H9 (cell line): ENCODE results near the gene SIT1. TPM values are rescaled to one million over a fixed set of nuclear protein-coding genes. Genes with fewer than 3 reads are reported as not detected.

Experiments used
- DNase-seq: peaks from one replicate; pipeline ENCODE4 v3.0.0-alpha.2; 2017
- H2AFZ ChIP-seq: one replicate; pipeline ENCODE4 v1.6.1; 2013; ENCODE audit warnings: mild to moderate bottlenecking, low read length, control low read depth, moderate library complexity
- H2AK5ac ChIP-seq: 2 replicates; pipeline ENCODE4 v1.6.1; 2013; ENCODE audit warnings: low read length, control low read depth, mixed read lengths; ENCODE audit not compliant: insufficient read length
- H2BK120ac ChIP-seq: one replicate; pipeline ENCODE4 v1.6.1; 2013; ENCODE audit warnings: low read depth, mild to moderate bottlenecking, low read length, control low read depth, inconsistent platforms; ENCODE audit not compliant: poor library complexity, severe bottlenecking
- H2BK12ac ChIP-seq: 2 replicates; pipeline ENCODE4 v1.6.1; 2013; ENCODE audit warnings: low read length, control low read depth, mixed read lengths, low read depth; ENCODE audit not compliant: insufficient read length
- H2BK15ac ChIP-seq: 2 replicates; pipeline ENCODE4 v1.6.1; 2013; ENCODE audit warnings: low read depth, low read length, control low read depth
- H2BK20ac ChIP-seq: one replicate; pipeline ENCODE4 v1.6.1; 2013; ENCODE audit warnings: low read depth, mild to moderate bottlenecking, low read length, control low read depth, inconsistent platforms; ENCODE audit not compliant: poor library complexity, severe bottlenecking
- H2BK5ac ChIP-seq: 2 replicates; pipeline ENCODE4 v1.6.1; 2013; ENCODE audit warnings: low read length, control low read depth, mixed read lengths; ENCODE audit not compliant: insufficient read length
- H3K14ac ChIP-seq: 2 replicates; pipeline ENCODE4 v1.6.1; 2013; ENCODE audit warnings: low read length, control low read depth; ENCODE audit not compliant: insufficient read depth
- H3K18ac ChIP-seq: 2 replicates; pipeline ENCODE4 v1.6.1; 2013; ENCODE audit warnings: low read depth, mild to moderate bottlenecking, mixed read lengths, low read length, control low read depth; ENCODE audit not compliant: insufficient read length
- H3K23ac ChIP-seq: 2 replicates; pipeline ENCODE4 v1.6.1; 2013; ENCODE audit warnings: low read length, control low read depth, mixed read lengths, low read depth; ENCODE audit not compliant: insufficient read length
- H3K23me2 ChIP-seq: 2 replicates; pipeline ENCODE4 v1.6.1; 2013; ENCODE audit warnings: low read depth, mild to moderate bottlenecking, mixed read lengths, low read length, control low read depth; ENCODE audit not compliant: insufficient read length, poor library complexity, severe bottlenecking
- H3K27ac ChIP-seq: 2 replicates; pipeline ENCODE4 v1.5.1; 2013; ENCODE audit warnings: low read length, control low read depth, mixed read lengths, low read depth; ENCODE audit not compliant: insufficient read length
- H3K27me3 ChIP-seq: 2 replicates; pipeline ENCODE4 v1.6.1; 2013; ENCODE audit warnings: low read length, control low read depth, inconsistent platforms; ENCODE audit not compliant: insufficient read depth
- H3K4ac ChIP-seq: 2 replicates; pipeline ENCODE4 v1.6.1; 2013; ENCODE audit warnings: low read depth, mild to moderate bottlenecking, control low read depth, inconsistent platforms, low read length, moderate library complexity
- H3K4me1 ChIP-seq: 2 replicates; pipeline ENCODE4 v1.6.1; 2013; ENCODE audit warnings: low read length, control low read depth, inconsistent platforms; ENCODE audit not compliant: insufficient read depth
- H3K4me2 ChIP-seq: 2 replicates; pipeline ENCODE4 v1.6.1; 2013; ENCODE audit warnings: low read length, control low read depth, mixed read lengths; ENCODE audit not compliant: insufficient read length, insufficient read depth
- H3K56ac ChIP-seq: 2 replicates; pipeline ENCODE4 v1.6.1; 2013; ENCODE audit warnings: low read depth, mild to moderate bottlenecking, mixed read lengths, low read length, control low read depth; ENCODE audit not compliant: insufficient read length
- H3K79me1 ChIP-seq: 2 replicates; pipeline ENCODE4 v1.6.1; 2013; ENCODE audit warnings: low read depth, mild to moderate bottlenecking, moderate library complexity, low read length, control low read depth, inconsistent platforms; ENCODE audit not compliant: insufficient read depth, poor library complexity, severe bottlenecking
- H3K79me2 ChIP-seq: 2 replicates; pipeline ENCODE4 v1.6.1; 2013; ENCODE audit warnings: low read length, control low read depth, inconsistent platforms; ENCODE audit not compliant: insufficient read depth
- H3K9ac ChIP-seq: 2 replicates; pipeline ENCODE4 v1.6.1; 2013; ENCODE audit warnings: low read length, control low read depth, mixed read lengths; ENCODE audit not compliant: insufficient read length; ENCODE audit errors: extremely low read depth
- H3K9me3 ChIP-seq: one replicate; pipeline ENCODE4 v1.6.1; 2013; ENCODE audit warnings: low read depth, low read length, inconsistent platforms; ENCODE audit not compliant: control insufficient read depth
- H3T11ph ChIP-seq: one replicate; pipeline ENCODE4 v1.6.1; 2013; ENCODE audit warnings: mild to moderate bottlenecking, low read length, control low read depth, inconsistent platforms
- H4K20me1 ChIP-seq: one replicate; pipeline ENCODE4 v1.6.1; 2013; ENCODE audit not compliant: control insufficient read depth, insufficient read length, insufficient read depth
- H4K5ac ChIP-seq: 2 replicates; pipeline ENCODE4 v1.6.1; 2013; ENCODE audit warnings: low read depth, mild to moderate bottlenecking, mixed read lengths, low read length, control low read depth; ENCODE audit not compliant: insufficient read length
- H4K8ac ChIP-seq: replicated peaks from 2 replicates; pipeline ENCODE4 v1.6.1; 2013; ENCODE audit warnings: low read length, control low read depth, mixed read lengths, low read depth; ENCODE audit not compliant: insufficient read length
- H4K91ac ChIP-seq: 2 replicates; pipeline ENCODE4 v1.6.1; 2013; ENCODE audit warnings: low read depth, mild to moderate bottlenecking, moderate library complexity, mixed read lengths, low read length, control low read depth; ENCODE audit not compliant: insufficient read length
- H3K27ac Mint-ChIP-seq, 3 experiments: 2 replicates in 2 of 3; 3 replicates in 1 of 3; pipeline ENCODE4 v1.8.0; 2020 to 2021; ENCODE audit warnings: mixed read lengths in 3 of 3, mild to moderate bottlenecking in 1 of 3, moderate library complexity in 1 of 3
- H3K27me3 Mint-ChIP-seq: 2 replicates; pipeline ENCODE4 v1.8.0; 2021; ENCODE audit warnings: low read depth, mild to moderate bottlenecking, moderate library complexity, mixed read lengths
- H3K36me3 Mint-ChIP-seq, 3 experiments: 2 replicates in 2 of 3; 3 replicates in 1 of 3; pipeline ENCODE4 v1.8.0; 2020 to 2021; ENCODE audit warnings: low read depth in 3 of 3, mixed read lengths in 3 of 3; ENCODE audit not compliant: insufficient read depth in 1 of 3
- H3K4me1 Mint-ChIP-seq, 2 experiments: 2 replicates each; pipeline ENCODE4 v1.8.0; 2020; ENCODE audit warnings: mixed read lengths in 2 of 2
- H3K4me3 Mint-ChIP-seq, 2 experiments: 2 replicates in 1 of 2; 3 replicates in 1 of 2; pipeline ENCODE4 v1.8.0; 2020 to 2021; ENCODE audit warnings: mild to moderate bottlenecking in 2 of 2, mixed read lengths in 2 of 2, moderate library complexity in 1 of 2
- H3K9me3 Mint-ChIP-seq, 2 experiments: 2 replicates in 1 of 2; 3 replicates in 1 of 2; pipeline ENCODE4 v1.8.0; 2020; ENCODE audit warnings: mild to moderate bottlenecking in 2 of 2, mixed read lengths in 2 of 2, moderate library complexity in 1 of 2
- WGBS: extraction: QIAGEN DNeasy Blood & Tissue Kit; methylation state at CpG from one replicate; pipeline ENCODE4 v1.1.7; 2013; ENCODE audit warnings: missing lambda C conversion rate, low lambda C conversion rate, mixed read lengths; ENCODE audit not compliant: insufficient read length; ENCODE audit errors: extremely low coverage; 5-methylcytosine and 5-hydroxymethylcytosine counted together
- total RNA-seq: library from RNA; stranded (reverse); gene quantifications from 2 replicates; pipeline ENCODE4 v1.2.1, GENCODE V29; 2021
- TF ChIP-seq, protein P1 (sequence below): fragments of 200-600 bp; sonication (generic); conservative IDR thresholded peaks from 3 replicates; pipeline ENCODE4 v1.8.0; 2021; ENCODE audit warnings: antibody characterized with exemption, mild to moderate bottlenecking

The SIT1 gene
- total RNA-seq, 1 experiment from 2014 or later: 1.6 TPM

DNA sequence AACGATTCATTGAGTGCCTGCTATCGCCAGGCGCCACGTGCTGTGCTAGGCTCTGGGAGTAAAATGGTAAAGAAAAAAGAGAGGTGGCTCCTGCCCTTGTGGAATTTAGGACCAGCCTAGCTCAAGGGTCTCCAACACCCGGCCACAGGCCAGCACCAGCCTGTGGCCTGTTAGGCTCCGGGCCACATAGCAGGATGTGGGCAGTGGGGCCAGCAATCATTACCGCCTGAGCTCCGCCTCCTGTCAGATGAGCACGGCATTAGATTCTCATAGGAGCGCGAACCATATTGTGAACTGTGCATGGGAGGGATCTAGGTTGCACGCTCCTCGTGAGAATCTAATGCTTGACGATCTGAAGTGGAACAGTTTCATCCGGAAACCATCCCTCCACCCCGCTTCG lies 5.6 kb upstream of the SIT1 start:
- peaks cover 2 to 3% of the 10 kb centered on the region in 2 experiments; a peak in 3 of 5 replicates for H3K9me3 Mint-ChIP-seq
- H3K56ac ChIP-seq: no peak overlapping the region
- H3K4ac ChIP-seq: no peak overlapping the region
- peak overlapping the region; percentile 21 to 85; a peak in 3 of 5 replicates for H3K4me3 Mint-ChIP-seq
- no peaks in the 10 kb centered on the region for H3K9me3 ChIP-seq
- peaks cover 3% of the 10 kb centered on the region; the same call in 1 of the 2 replicates for H3K4me1 ChIP-seq
- no peak overlapping the region for H3K9ac ChIP-seq
- no peak overlapping the region for H3T11ph ChIP-seq
- H2BK120ac ChIP-seq: no peak overlapping the region
- H2BK20ac ChIP-seq: no peak overlapping the region
- no peak for DNase-seq
- H3K27ac ChIP-seq: no peak overlapping the region
- H3K36me3 Mint-ChIP-seq: peaks cover 16 to 22% (median 20%) of the 10 kb centered on the region in 3 experiments
- no peak overlapping the region for H2BK12ac ChIP-seq
- no peak overlapping the region for H2BK5ac ChIP-seq
- no peak overlapping the region for H3K4me2 ChIP-seq
- H3K23ac ChIP-seq: no peak overlapping the region
- no peaks in the 10 kb centered on the region for H3K27me3 ChIP-seq
- no peaks in the 10 kb centered on the region for H3K79me2 ChIP-seq
- TF ChIP-seq, protein P1, sequence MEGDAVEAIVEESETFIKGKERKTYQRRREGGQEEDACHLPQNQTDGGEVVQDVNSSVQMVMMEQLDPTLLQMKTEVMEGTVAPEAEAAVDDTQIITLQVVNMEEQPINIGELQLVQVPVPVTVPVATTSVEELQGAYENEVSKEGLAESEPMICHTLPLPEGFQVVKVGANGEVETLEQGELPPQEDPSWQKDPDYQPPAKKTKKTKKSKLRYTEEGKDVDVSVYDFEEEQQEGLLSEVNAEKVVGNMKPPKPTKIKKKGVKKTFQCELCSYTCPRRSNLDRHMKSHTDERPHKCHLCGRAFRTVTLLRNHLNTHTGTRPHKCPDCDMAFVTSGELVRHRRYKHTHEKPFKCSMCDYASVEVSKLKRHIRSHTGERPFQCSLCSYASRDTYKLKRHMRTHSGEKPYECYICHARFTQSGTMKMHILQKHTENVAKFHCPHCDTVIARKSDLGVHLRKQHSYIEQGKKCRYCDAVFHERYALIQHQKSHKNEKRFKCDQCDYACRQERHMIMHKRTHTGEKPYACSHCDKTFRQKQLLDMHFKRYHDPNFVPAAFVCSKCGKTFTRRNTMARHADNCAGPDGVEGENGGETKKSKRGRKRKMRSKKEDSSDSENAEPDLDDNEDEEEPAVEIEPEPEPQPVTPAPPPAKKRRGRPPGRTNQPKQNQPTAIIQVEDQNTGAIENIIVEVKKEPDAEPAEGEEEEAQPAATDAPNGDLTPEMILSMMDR: no peak
- no peak overlapping the region for H2AFZ ChIP-seq
- H4K5ac ChIP-seq: no peak overlapping the region
- no peak overlapping the region for H4K8ac ChIP-seq
- H2BK15ac ChIP-seq: no peak overlapping the region
- H4K20me1 ChIP-seq: no peaks in the 10 kb centered on the region
- no peak overlapping the region for H3K14ac ChIP-seq
- H3K4me1 Mint-ChIP-seq: peaks cover 18 to 20% of the 10 kb centered on the region in 2 experiments
- H3K79me1 ChIP-seq: no peaks in the 10 kb centered on the region
- H3K27ac Mint-ChIP-seq: no peak overlapping the region
- peaks cover 18% of the 10 kb centered on the region for H3K27me3 Mint-ChIP-seq
- no CpG with 5 or more reads among the region's 17 CpGs for WGBS
- peaks cover 11% of the 10 kb centered on the region for H3K23me2 ChIP-seq
- H4K91ac ChIP-seq: no peak overlapping the region
- H3K18ac ChIP-seq: no peak overlapping the region
- no peak overlapping the region for H2AK5ac ChIP-seq
